HCT116 (cell line): Measurements from ENCODE around the gene MLH1. TPM values are rescaled to one million over a fixed set of nuclear protein-coding genes. Genes with fewer than 3 reads are reported as not detected.

ENCODE experiments used
- ATAC-seq: fragments of 200-7000 bp; cut with Tn5 transposase; 2 replicates; pipeline ENCODE4 v1.9.1; 2020; ENCODE audit warnings: mild to moderate bottlenecking, moderate library complexity
- BruUV-seq: library from RNA; stranded (reverse); fragments of 400-500 nt; replicated peaks from 2 replicates; lab custom pipeline; 2021; lab: Mats Ljungman, UMichigan
- CTCF ChIA-PET: fragments of 300-600 bp; sonication (Branson Sonifier 250); formaldehyde crosslinking; loops from one replicate; lab custom pipeline; 2021; ENCODE audit warnings: antibody characterized with exemption; lab: Charles Lee
- POLR2A ChIA-PET: fragments of 300-600, 350-600 bp; sonication (Branson Sonifier 250); formaldehyde crosslinking; loops from one replicate; lab custom pipeline; 2021; ENCODE audit warnings: antibody characterized with exemption; lab: Charles Lee
- RAD21 ChIA-PET, 2 experiments: fragments of 300-600 bp; sonication (Branson Sonifier 250); formaldehyde crosslinking; loops; one replicate each; lab custom pipeline; 2023; ENCODE audit warnings: low total read pairs in 2 of 2; ENCODE audit not compliant: uncharacterized antibody in 2 of 2, unreplicated experiment in 2 of 2, low non-redundant PET in 1 of 2; lab: Charles Lee
- DNase-seq: peaks from one replicate; pipeline ENCODE4 v3.0.0-alpha.2; 2010; ENCODE audit warnings: low read depth, low spot score
- H2AFZ ChIP-seq: fragments of 200-600 bp; shearing (Covaris generic), sonication (generic); 2 replicates; pipeline ENCODE4 v1.6.1; 2017; ENCODE audit warnings: low read depth, mixed run types, mixed read lengths, antibody characterized with exemption, low read length; ENCODE audit not compliant: poor library complexity, severe bottlenecking
- H3K27ac ChIP-seq: 2 replicates; pipeline ENCODE4 v1.5.1; 2012; ENCODE audit warnings: low read depth, low read length
- H3K27me3 ChIP-seq: fragments of 200-600 bp; sonication (generic); 2 replicates; pipeline ENCODE4 v1.6.1; 2016; ENCODE audit warnings: mixed run types, low read length, mixed read lengths; ENCODE audit not compliant: insufficient read depth
- H3K36me3 ChIP-seq, 2 experiments: fragments of 200-500 bp in 1 of 2; fragments of 200-600 bp in 1 of 2; sonication (Bioruptor generic) in 1 of 2; sonication (generic) in 1 of 2; 2 replicates each; pipeline versions ENCODE4 v1.5.1 to v1.6.1; 2014 to 2016; ENCODE audit warnings: low read length in 2 of 2, inconsistent platforms in 1 of 2, mixed read lengths in 1 of 2, mixed run types in 1 of 2; ENCODE audit not compliant: insufficient read depth in 2 of 2, control insufficient read depth in 1 of 2
- H3K4me1 ChIP-seq, 2 experiments: fragments of 200-600 bp in 1 of 2; sonication (generic) in 1 of 2; 2 replicates each; pipeline versions ENCODE4 v1.5.1 to v1.6.1; 2012 to 2017; ENCODE audit warnings: low read length in 2 of 2, inconsistent platforms in 1 of 2, mild to moderate bottlenecking in 1 of 2, mixed read lengths in 1 of 2, mixed run types in 1 of 2, moderate library complexity in 1 of 2; ENCODE audit not compliant: insufficient read depth in 2 of 2, control insufficient read depth in 1 of 2
- H3K4me2 ChIP-seq: fragments of 200-600 bp; sonication (generic); 2 replicates; pipeline ENCODE4 v1.6.1; 2017; ENCODE audit warnings: mixed run types, low read length, mixed read lengths
- H3K4me3 ChIP-seq, 2 experiments: fragments of 200-600 bp in 1 of 2; sonication (generic) in 1 of 2; replicated peaks in 1 of 2; 2 replicates each; pipeline ENCODE4 v1.5.1; 2011 to 2016; ENCODE audit warnings: low read length in 2 of 2, control low read depth in 1 of 2, low read depth in 1 of 2, mild to moderate bottlenecking in 1 of 2, mixed read lengths in 1 of 2, mixed run types in 1 of 2
- H3K79me2 ChIP-seq: fragments of 200-600 bp; sonication (generic); 2 replicates; pipeline ENCODE4 v1.6.1; 2017; ENCODE audit warnings: mild to moderate bottlenecking, mixed run types, low read length, moderate library complexity, mixed read lengths; ENCODE audit not compliant: insufficient read depth
- H3K9ac ChIP-seq: fragments of 200-600 bp; sonication (generic); 2 replicates; pipeline ENCODE4 v1.6.1; 2016; ENCODE audit warnings: low read length, mixed read lengths
- H3K9me2 ChIP-seq: fragments of 200-600 bp; sonication (generic), shearing (Covaris generic); 2 replicates; pipeline ENCODE4 v1.6.1; 2017; ENCODE audit warnings: mixed run types, mild to moderate bottlenecking, moderate library complexity; ENCODE audit not compliant: insufficient read depth
- H3K9me3 ChIP-seq, 2 experiments: fragments of 200-500 bp in 1 of 2; fragments of 200-600 bp in 1 of 2; sonication (Bioruptor generic) in 1 of 2; sonication (generic) in 1 of 2; 2 replicates each; pipeline ENCODE4 v1.6.1; 2014 to 2017; ENCODE audit warnings: low read length in 2 of 2, mixed read lengths in 2 of 2, inconsistent platforms in 1 of 2, low read depth in 1 of 2, mild to moderate bottlenecking in 1 of 2, mixed run types in 1 of 2, moderate library complexity in 1 of 2; ENCODE audit not compliant: control insufficient read depth in 1 of 2, insufficient read depth in 1 of 2
- H4K20me1 ChIP-seq: fragments of 200-600 bp; sonication (generic), shearing (Covaris generic); 2 replicates; pipeline ENCODE4 v1.6.1; 2017; ENCODE audit warnings: mixed run types, mild to moderate bottlenecking, moderate library complexity; ENCODE audit not compliant: insufficient read depth
- CEBPB ChIP-seq: IDR thresholded peaks from 2 replicates; pipeline ENCODE4 v1.6.1; 2012; ENCODE audit warnings: low read depth
- EGR1 ChIP-seq: IDR thresholded peaks from 2 replicates; pipeline ENCODE4 v1.6.1; 2012; ENCODE audit warnings: low read depth
- EZH2 ChIP-seq: fragments of 200-600 bp; sonication (generic); IDR thresholded peaks from 2 replicates; pipeline ENCODE4 v1.6.1; 2017; ENCODE audit warnings: antibody characterized with exemption, mixed run types
- POLR2A ChIP-seq: IDR thresholded peaks from 2 replicates; pipeline ENCODE4 v1.7.0; 2011; ENCODE audit warnings: borderline replicate concordance; ENCODE audit not compliant: insufficient read depth, insufficient read length; ENCODE audit errors: extremely low read depth
- RAD21 ChIP-seq: IDR thresholded peaks from 2 replicates; pipeline ENCODE4 v1.6.1; 2012; ENCODE audit warnings: low read depth, mild to moderate bottlenecking
- TCF7L2 ChIP-seq: IDR thresholded peaks from 2 replicates; pipeline ENCODE4 v1.7.0; 2011; ENCODE audit warnings: borderline replicate concordance, inconsistent platforms; ENCODE audit not compliant: insufficient read depth, insufficient read length; ENCODE audit errors: extremely low read depth
- ZNF274 ChIP-seq: fragments of 200-500 bp; sonication (Bioruptor generic); IDR thresholded peaks from 2 replicates; pipeline ENCODE4 v1.6.1; 2014; ENCODE audit warnings: mild to moderate bottlenecking, low read depth, low read length, inconsistent platforms
- intact Hi-C: fragments of 100-400 bp; cut with micrococcal nuclease; formaldehyde crosslinking; loops from 2 replicates; pipeline ENCODE4 v1.10.0; 2022
- total RNA-seq: library from RNA; stranded (reverse); gene quantifications from one replicate; pipeline ENCODE4 v1.2.1, GENCODE V29; 2021; ENCODE audit not compliant: unreplicated experiment
- TF ChIP-seq, protein P1 (sequence below): IDR thresholded peaks from 2 replicates; pipeline ENCODE4 v1.6.1; 2012; ENCODE audit warnings: low read depth

The MLH1 gene
- total RNA-seq, 1 experiment from 2014 or later = 9.6 TPM

DNA sequence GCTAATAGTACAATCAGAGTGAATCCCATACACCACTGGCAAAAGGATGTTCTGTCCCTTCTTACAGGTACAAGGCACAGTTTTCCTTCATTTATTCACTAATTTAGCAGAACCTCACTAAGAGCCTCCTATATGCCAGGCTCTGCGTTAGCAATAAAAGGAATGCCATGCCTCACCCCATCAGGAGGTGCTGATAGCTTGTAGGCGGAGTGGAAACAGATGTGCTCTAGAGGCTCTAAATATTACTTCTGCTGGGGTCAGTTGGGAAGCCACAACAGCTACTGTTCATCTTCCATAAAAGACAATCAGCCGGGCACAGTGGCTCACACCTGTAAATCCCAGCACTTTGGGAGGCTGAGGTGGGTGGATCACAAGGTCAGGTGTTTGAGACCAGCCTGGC, 24.4 kb downstream of the MLH1 start:
- Histone ChIP-seq H4K20me1 (no peaks in the 10 kb centered on the region; the same call in 1 of the 2 replicates), H3K27ac (no peak overlapping the region), H3K27me3 (no peaks in the 10 kb centered on the region), H3K4me1 (no peaks in the 10 kb centered on the region), H3K4me3 (no peak overlapping the region), H2AFZ (no peak overlapping the region), H3K9ac (no peak overlapping the region), H3K79me2 (no peaks in the 10 kb centered on the region), H3K36me3 (peaks cover 27 to 45% of the 10 kb centered on the region in 2 experiments), H3K9me3 (no peaks in the 10 kb centered on the region), H3K9me2 (no peaks in the 10 kb centered on the region), H3K4me2 (no peak overlapping the region)
- CTCF ChIA-PET = no interaction called here
- no peak for ATAC-seq
- no TSS peak for BruUV-seq
- no peak for DNase-seq
- TF ChIP-seq EZH2 (no peak), EGR1 (no peak), POLR2A (no peak), TCF7L2 (no peak), RAD21 (no peak), ZNF274 (no peak), CEBPB (no peak)
- TF ChIP-seq, protein P1, sequence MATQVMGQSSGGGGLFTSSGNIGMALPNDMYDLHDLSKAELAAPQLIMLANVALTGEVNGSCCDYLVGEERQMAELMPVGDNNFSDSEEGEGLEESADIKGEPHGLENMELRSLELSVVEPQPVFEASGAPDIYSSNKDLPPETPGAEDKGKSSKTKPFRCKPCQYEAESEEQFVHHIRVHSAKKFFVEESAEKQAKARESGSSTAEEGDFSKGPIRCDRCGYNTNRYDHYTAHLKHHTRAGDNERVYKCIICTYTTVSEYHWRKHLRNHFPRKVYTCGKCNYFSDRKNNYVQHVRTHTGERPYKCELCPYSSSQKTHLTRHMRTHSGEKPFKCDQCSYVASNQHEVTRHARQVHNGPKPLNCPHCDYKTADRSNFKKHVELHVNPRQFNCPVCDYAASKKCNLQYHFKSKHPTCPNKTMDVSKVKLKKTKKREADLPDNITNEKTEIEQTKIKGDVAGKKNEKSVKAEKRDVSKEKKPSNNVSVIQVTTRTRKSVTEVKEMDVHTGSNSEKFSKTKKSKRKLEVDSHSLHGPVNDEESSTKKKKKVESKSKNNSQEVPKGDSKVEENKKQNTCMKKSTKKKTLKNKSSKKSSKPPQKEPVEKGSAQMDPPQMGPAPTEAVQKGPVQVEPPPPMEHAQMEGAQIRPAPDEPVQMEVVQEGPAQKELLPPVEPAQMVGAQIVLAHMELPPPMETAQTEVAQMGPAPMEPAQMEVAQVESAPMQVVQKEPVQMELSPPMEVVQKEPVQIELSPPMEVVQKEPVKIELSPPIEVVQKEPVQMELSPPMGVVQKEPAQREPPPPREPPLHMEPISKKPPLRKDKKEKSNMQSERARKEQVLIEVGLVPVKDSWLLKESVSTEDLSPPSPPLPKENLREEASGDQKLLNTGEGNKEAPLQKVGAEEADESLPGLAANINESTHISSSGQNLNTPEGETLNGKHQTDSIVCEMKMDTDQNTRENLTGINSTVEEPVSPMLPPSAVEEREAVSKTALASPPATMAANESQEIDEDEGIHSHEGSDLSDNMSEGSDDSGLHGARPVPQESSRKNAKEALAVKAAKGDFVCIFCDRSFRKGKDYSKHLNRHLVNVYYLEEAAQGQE = no peak
- intact Hi-C loops = no loop called here
- RAD21 ChIA-PET = no interaction called here
- POLR2A ChIA-PET = no interaction called here
